Measurements from ENCODE around the gene MATR3.
A peak's percentile ranks its signal among the peaks of the same experiment; 100 is the strongest.

MATR3 gene, protein sequence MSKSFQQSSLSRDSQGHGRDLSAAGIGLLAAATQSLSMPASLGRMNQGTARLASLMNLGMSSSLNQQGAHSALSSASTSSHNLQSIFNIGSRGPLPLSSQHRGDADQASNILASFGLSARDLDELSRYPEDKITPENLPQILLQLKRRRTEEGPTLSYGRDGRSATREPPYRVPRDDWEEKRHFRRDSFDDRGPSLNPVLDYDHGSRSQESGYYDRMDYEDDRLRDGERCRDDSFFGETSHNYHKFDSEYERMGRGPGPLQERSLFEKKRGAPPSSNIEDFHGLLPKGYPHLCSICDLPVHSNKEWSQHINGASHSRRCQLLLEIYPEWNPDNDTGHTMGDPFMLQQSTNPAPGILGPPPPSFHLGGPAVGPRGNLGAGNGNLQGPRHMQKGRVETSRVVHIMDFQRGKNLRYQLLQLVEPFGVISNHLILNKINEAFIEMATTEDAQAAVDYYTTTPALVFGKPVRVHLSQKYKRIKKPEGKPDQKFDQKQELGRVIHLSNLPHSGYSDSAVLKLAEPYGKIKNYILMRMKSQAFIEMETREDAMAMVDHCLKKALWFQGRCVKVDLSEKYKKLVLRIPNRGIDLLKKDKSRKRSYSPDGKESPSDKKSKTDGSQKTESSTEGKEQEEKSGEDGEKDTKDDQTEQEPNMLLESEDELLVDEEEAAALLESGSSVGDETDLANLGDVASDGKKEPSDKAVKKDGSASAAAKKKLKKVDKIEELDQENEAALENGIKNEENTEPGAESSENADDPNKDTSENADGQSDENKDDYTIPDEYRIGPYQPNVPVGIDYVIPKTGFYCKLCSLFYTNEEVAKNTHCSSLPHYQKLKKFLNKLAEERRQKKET

DNA sequence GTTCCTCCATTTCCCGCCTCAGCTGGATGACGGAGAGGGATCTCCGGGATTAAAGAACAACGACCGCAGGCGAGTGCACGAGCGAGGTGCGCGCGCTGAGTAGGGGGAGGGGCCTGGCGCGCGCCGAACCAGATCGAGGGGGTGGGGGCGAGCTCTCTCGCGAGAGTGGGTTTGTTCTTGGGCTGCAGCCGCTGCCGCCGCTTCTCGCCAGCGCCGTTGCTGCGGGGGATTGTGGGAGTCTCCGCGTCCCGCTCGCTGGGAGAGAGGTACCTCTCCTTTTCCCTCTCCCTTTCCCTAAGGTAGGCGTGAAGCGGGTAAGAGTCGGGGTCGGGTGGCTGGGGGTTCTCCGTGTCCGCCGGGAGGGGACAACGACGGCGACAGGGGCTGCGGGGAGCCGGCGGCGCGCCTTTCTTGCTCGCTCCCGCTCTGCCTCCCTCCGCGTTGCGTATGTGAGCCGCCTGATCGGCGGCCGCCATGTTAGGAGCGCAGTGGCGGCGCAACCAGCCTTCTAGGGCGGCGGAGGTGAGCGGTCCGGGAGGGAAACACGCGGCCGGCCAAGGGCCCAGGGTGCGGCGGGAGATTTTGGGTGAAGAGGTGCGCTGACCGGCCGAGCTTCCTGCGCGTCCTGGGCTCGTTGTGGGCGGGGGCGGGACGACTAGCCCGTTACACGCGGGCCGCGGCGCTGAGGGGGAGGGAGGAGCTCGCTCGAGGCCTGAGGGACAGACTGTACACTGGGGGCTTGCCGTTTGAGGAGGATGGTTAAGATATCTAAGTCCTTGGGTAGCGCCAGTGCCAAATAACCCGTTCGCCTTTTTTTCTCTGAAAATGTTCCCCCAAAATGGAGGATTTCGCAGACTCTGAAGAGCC, at the start of gene MATR3:
TSS of gene MATR3 (plus strand) at position 234 of the 867 bp plus-strand sequence. CDS start 13,676 bp downstream, outside the sequence.
- peaks cover 39% of the 10 kb centered on the region for H3K4me1 Mint-ChIP-seq (ENCODE audit: low read depth)
- peaks cover 22% of the 10 kb centered on the region for H3K36me3 Mint-ChIP-seq (ENCODE audit: low read depth)
- H3K9me3 Mint-ChIP-seq, result no peaks in the 10 kb centered on the region
- intact Hi-C loops (cut with micrococcal nuclease), result loop anchor here (2.0 to 10.0 kb wide), 2 partner anchors 47 to 111 kb away; partner anchors contain the start of genes PAIP2 and SPATA24
- no peaks in the 10 kb centered on the region for H3K27me3 Mint-ChIP-seq
- H3K27ac Mint-ChIP-seq, result peak within 1 kb of the TSS; percentile 97
- peak within 1 kb of the TSS; percentile 93 for H3K4me3 Mint-ChIP-seq

DNA sequence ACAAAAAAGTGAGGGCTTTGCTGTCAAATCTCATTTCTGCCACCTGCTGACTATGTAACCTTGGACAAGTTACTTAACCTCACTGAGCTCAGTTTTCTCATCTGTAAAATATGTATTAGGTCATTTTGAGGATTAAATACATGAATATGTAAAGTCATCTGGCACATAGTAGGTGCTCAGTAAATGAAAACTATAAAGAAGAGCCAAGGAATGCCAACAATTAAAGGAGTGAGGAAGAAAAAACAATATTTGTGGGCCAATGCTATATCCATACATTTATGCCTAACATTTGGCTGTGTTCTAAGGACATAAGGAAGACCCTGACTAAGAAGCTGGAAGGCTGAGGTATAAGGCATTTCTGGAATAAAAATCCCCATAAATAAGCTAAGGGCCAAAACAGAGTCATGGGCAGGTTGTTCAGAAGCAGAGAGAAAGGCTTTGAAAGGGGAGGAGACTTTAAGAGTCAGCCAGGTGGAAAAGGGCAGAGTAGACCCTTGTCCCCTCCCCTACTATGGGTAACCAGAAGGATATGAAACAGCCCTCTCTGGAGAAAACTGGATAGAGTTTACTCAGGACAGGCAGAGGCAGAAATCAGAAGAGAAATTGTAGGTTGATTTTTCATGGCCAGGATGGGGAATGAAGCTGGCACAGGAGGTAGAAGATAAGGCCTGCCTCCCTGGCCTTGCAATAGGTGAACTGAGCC, 47.8 kb upstream of the MATR3 start:
- Mint-ChIP-seq H3K9me3 (no peaks in the 10 kb centered on the region), H3K36me3 (ENCODE audit: low read depth) (no peaks in the 10 kb centered on the region), H3K27ac (peak overlapping the region; percentile 90), H3K4me3 (no peak overlapping the region), H3K27me3 (no peaks in the 10 kb centered on the region), H3K4me1 (ENCODE audit: low read depth) (peaks cover 32% of the 10 kb centered on the region)
- intact Hi-C loops (cut with micrococcal nuclease), result no loop called here

DNA sequence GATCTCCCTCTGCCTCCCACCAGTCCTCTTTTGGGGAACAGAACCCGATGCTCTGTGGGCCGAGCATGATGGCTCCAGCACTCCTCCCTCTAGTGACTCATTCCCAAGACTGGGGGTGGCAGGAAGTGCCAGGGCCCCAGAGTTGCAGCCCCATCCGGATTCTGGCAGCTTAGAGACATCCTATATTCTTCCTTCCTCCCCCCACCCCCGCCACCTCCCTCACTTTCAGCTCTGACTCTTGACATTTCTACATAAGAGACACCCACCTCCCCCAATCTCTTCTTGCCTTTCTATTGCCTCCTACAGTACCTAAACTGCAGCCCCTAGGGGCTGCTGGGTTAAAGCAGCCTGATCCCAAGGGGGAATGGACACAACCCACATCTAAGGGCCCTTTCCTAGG, 47.1 kb upstream of the MATR3 start:
- intact Hi-C loops (cut with micrococcal nuclease), result no loop called here
- no peaks in the 10 kb centered on the region for H3K36me3 Mint-ChIP-seq (ENCODE audit: low read depth)
- H3K9me3 Mint-ChIP-seq, result no peaks in the 10 kb centered on the region
- no peak overlapping the region for H3K4me3 Mint-ChIP-seq
- no peaks in the 10 kb centered on the region for H3K27me3 Mint-ChIP-seq
- peaks cover 38% of the 10 kb centered on the region for H3K4me1 Mint-ChIP-seq (ENCODE audit: low read depth)
- peak overlapping the region; percentile 90 for H3K27ac Mint-ChIP-seq

DNA sequence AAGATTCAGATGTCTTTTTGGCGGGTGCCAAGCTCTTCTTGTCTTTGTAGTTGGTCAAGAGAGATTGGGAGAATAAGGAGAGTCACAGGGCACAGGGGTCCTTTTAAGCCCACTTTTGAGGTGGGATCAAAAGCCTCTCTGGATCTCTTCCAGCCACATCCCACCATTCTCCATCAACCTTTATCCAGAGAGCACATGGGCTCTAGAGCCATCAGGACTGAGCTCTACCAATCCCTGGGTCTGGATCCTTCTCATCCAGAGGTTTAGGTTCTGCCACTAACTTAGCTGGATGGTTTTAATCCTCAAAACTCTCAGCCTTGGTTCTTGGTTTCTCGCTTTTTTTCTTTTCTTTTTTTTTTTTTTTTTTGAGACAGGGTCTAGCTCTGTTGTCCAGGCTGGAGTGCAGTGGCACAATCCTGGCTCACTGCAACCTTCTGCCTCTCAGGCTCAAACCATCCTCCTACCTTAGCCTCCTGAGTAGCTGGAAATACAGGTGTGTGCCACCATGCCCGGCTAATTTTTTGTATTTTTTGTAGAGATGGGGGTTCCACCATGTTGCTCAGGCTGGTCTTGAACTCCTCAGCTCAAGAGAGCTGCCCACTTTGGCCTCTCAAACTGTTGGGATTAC, 44.6 kb upstream of the MATR3 start:
- Mint-ChIP-seq H3K4me1 (ENCODE audit: low read depth) (peaks cover 60% of the 10 kb centered on the region), H3K4me3 (no peak overlapping the region), H3K9me3 (no peaks in the 10 kb centered on the region), H3K36me3 (ENCODE audit: low read depth) (no peaks in the 10 kb centered on the region), H3K27me3 (no peaks in the 10 kb centered on the region), H3K27ac (peak overlapping the region; percentile 25)
- intact Hi-C loops (cut with micrococcal nuclease), result no loop called here

DNA sequence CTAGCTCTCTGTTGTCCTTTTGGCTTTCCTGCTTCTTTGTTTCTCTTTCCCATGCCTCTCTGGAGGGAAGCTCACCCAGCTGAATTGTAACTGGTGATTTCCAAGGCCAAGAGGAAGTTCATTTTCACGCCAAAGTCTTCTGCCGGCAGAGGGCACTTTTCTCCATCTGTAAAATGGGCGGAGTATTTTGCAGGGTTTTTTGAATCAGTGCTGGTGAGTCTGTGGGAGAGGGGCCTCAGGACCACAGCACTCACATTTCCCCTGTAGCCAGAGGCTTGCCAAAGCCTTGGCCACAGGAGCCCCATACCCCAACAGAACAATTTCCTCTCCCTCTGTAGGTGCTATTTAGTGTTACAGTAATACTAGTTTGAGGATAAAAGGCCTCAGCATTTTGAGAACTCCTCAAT, 42.3 kb upstream of the MATR3 start:
- no peak overlapping the region for H3K4me3 Mint-ChIP-seq
- H3K27me3 Mint-ChIP-seq, result peaks cover 1% of the 10 kb centered on the region
- no peaks in the 10 kb centered on the region for H3K9me3 Mint-ChIP-seq
- intact Hi-C loops (cut with micrococcal nuclease), result no loop called here
- H3K4me1 Mint-ChIP-seq (ENCODE audit: low read depth), result peaks cover 57% of the 10 kb centered on the region
- no peaks in the 10 kb centered on the region for H3K36me3 Mint-ChIP-seq (ENCODE audit: low read depth)
- H3K27ac Mint-ChIP-seq, result peak overlapping the region; percentile 37

DNA sequence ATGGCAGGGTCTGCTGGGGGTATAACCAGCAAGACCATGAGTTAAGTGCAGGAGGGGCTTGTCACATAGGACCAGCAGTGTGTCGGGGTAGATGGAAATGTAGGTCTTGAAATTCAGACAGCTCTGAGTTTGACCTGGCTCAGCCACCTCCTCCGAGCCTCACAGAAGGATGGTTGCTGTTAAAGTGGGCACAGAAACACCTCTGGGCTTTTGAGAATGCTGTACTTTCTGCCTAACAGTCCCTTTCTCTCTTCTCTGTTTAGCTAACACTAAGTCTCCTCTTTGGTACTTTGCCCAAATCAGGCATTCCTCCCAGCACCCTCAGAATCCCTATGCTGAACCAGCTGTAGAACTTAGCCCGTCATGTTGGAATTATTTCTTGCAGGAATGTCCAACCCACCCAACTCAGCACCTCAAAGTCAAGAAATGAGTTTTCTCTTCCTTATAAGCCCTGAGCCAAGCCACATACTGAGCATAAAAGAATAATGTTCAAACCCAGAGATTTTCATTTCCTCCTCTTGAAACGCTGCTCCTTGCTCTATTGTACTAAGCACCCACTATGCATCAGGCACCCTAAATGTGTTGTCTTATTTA, 41.7 kb upstream of the MATR3 start:
- intact Hi-C loops (cut with micrococcal nuclease), result no loop called here
- H3K27ac Mint-ChIP-seq, result peak overlapping the region; percentile 37

DNA sequence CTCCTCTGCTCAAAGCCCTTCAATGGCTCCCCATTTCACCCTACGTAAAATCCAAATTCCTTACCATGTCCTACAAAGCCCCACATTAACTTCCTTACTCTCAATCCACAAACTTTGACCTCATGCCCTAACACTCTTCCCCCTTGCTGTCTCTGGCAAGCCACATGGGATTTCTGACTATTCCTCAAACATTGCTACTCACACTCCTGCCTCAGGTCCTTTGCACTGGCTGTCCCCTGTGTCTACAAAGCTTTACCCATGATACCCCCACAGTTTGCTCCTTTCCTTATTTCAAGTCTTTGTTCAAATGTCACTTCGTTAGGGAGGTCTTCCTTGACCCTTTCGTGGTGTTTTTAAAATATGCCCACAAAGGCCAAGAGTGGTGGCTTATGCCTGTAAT, 40.4 kb upstream of the MATR3 start:
- H3K4me1 Mint-ChIP-seq (ENCODE audit: low read depth), result peaks cover 43% of the 10 kb centered on the region
- H3K9me3 Mint-ChIP-seq, result no peaks in the 10 kb centered on the region
- H3K4me3 Mint-ChIP-seq, result no peak overlapping the region
- peak overlapping the region; percentile 5 for H3K27ac Mint-ChIP-seq
- peaks cover 1% of the 10 kb centered on the region for H3K27me3 Mint-ChIP-seq
- H3K36me3 Mint-ChIP-seq (ENCODE audit: low read depth), result no peaks in the 10 kb centered on the region
- intact Hi-C loops (cut with micrococcal nuclease), result no loop called here

More for the DNA sequence above, 41.7 kb upstream of the MATR3 start:
- Mint-ChIP-seq H3K27me3 (peaks cover 1% of the 10 kb centered on the region), H3K9me3 (no peaks in the 10 kb centered on the region), H3K4me3 (peak overlapping the region; percentile 42), H3K36me3 (ENCODE audit: low read depth) (no peaks in the 10 kb centered on the region), H3K4me1 (ENCODE audit: low read depth) (peaks cover 56% of the 10 kb centered on the region)

DNA sequence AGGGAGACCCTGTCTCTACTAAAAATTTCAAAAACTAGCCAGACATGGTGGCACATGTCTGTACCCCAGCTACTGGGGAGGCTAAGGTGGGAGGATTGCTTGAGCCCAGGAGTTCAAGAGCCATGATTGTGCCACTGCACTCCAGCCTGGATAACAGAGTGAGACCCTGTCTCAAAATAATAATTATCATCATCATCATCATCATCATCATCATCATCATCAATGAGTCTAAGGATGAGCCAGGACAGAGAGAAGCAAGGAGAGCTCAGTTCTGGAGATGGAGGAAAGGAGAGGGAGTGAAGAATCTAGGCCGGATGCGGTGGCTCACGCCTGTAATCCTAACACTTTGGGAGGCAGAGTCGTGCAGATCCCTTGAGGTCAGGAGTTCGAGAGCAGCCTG, 36.7 kb upstream of the MATR3 start:
- no peaks in the 10 kb centered on the region for H3K9me3 Mint-ChIP-seq

DNA sequence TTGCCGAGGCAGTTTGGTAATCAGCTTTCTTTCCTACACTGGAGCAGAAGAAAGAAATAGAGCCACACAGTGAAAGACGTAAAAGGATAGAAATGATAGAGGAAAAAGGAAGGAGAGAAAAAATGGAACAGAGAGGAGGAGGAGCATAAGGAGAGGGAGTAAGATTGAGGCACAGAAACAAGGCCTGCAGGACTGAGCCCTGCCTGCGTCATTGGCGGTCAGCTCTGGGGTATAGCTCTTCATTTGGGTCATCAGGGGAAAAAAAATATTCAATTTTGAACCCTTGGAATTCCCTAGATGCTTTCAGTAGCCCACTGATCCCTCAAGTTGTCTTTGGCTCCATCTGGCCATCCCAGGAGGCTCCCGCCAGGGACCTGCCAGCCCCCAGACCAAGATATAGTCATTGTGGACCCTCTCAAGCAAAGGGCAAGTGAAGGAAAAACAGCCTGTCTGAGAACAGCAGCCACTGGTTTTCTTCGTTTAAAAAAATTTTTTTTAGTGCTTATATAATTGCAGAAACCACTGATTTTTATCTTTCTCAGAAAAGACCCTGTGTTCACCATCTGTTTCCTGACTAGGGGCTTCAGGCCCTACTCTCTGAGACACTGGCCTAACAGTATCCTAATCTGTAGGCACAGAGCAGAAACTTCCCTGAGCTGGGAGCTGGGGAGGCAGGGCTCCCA, 31.3 kb upstream of the MATR3 start:
- Mint-ChIP-seq H3K4me1 (ENCODE audit: low read depth) (peaks cover 18% of the 10 kb centered on the region), H3K27me3 (peaks cover 11% of the 10 kb centered on the region), H3K27ac (peak overlapping the region; percentile 16), H3K4me3 (no peak overlapping the region), H3K9me3 (peaks cover 8% of the 10 kb centered on the region), H3K36me3 (ENCODE audit: low read depth) (no peaks in the 10 kb centered on the region)
- intact Hi-C loops (cut with micrococcal nuclease), result loop anchor here (1.0 to 5.0 kb wide), 5 partner anchors 65 to 621 kb away; partner anchors contain the start of gene SIL1

More for the DNA sequence above, 36.7 kb upstream of the MATR3 start:
- Mint-ChIP-seq H3K27ac (no peak overlapping the region), H3K36me3 (ENCODE audit: low read depth) (no peaks in the 10 kb centered on the region), H3K4me1 (ENCODE audit: low read depth) (peaks cover 28% of the 10 kb centered on the region), H3K27me3 (peaks cover 12% of the 10 kb centered on the region), H3K4me3 (no peak overlapping the region)
- intact Hi-C loops (cut with micrococcal nuclease), result no loop called here

DNA sequence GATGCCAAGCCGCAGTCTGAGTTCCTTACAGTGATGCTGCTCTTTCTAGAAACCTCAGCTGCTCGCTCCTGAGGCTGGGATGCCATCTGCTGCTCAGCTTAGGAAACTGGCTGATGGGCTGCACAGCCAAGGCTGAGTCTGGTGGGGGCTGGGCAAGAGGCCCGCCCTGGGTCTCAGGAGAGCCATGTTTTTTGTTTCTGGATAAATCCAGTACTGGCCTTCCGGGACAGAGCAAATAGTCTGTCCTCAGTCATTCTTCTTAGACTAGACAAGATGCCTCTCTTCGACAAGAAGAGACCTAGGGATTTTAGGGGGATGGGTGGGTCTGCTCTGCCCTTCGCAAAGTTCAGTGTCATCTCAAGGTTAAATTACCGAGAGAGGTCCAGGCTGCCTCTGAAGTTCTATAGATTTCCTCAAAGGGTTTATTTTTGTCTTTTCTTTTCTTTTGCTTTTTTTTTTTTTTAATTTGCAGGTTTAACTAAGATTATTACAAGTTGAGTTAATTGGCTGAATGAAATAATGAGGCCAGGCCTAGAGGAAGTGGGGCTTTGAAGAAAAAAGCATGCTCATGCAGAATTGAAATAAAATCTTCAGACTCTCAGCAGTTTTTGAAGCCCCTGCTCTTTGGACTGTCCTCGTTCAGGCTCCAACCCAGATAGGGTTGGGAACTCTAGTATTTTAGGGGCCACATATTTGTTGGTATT, 30.6 kb upstream of the MATR3 start:
- Mint-ChIP-seq H3K27me3 (peaks cover 11% of the 10 kb centered on the region), H3K36me3 (ENCODE audit: low read depth) (no peaks in the 10 kb centered on the region), H3K4me3 (no peak overlapping the region), H3K9me3 (peaks cover 8% of the 10 kb centered on the region), H3K27ac (no peak overlapping the region), H3K4me1 (ENCODE audit: low read depth) (peaks cover 19% of the 10 kb centered on the region)
- intact Hi-C loops (cut with micrococcal nuclease), result loop anchor here (1.0 to 5.0 kb wide), 5 partner anchors 66 to 622 kb away; partner anchors contain the start of gene SIL1

DNA sequence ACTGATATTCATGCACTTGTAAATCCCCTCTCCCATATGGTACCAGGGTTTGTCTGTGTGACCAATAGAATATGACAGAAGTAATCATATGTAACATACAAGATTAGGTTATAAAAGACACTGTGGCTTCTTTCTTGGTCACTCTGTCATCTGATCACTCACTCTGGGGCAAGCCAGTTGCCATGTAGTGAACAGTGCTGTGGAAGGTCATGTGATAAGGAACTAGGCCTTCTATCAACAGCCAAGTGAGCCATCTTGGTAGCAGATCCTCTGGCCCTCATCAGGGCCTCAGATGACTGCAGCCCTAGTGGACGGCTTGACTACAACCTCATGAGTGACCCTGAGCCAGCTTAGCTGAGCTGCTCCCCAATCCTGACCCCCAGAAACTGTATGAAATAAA, 30.0 kb upstream of the MATR3 start:
- intact Hi-C loops (cut with micrococcal nuclease), result loop anchor here (2.0 to 5.0 kb wide), 4 partner anchors 66 to 623 kb away; partner anchors contain the start of gene SIL1
- Mint-ChIP-seq H3K27me3 (peaks cover 11% of the 10 kb centered on the region), H3K4me3 (no peak overlapping the region), H3K27ac (no peak overlapping the region), H3K4me1 (ENCODE audit: low read depth) (peaks cover 26% of the 10 kb centered on the region), H3K9me3 (peaks cover 8% of the 10 kb centered on the region), H3K36me3 (ENCODE audit: low read depth) (no peaks in the 10 kb centered on the region)

Measured in dendritic cell treated with granulocyte-macrophage colony-stimulating factor and Interleukin-4, amounts not matched to agents 40 ng/mL and 50 ng/mL, for 4 days (primary cell).